ENCODE measurements around the gene VPS13C.

Gene VPS13C

GRCh38 chr15:62079594-62079993 is 19.3 kb upstream of the VPS13C start:
- DNase-seq (ENCODE audit: low read depth) = no peak

GRCh38 chr15:62075595-62076277 is 15.5 kb upstream of the VPS13C start:
- DNase-seq (ENCODE audit: low read depth) = no peak
- no peak overlapping the region for H3K4me3 ChIP-seq (ENCODE audit: low read depth, low read length)

More at GRCh38 chr15:62079594-62079993, 19.3 kb upstream of the VPS13C start:
- TF ChIP-seq, protein P1, sequence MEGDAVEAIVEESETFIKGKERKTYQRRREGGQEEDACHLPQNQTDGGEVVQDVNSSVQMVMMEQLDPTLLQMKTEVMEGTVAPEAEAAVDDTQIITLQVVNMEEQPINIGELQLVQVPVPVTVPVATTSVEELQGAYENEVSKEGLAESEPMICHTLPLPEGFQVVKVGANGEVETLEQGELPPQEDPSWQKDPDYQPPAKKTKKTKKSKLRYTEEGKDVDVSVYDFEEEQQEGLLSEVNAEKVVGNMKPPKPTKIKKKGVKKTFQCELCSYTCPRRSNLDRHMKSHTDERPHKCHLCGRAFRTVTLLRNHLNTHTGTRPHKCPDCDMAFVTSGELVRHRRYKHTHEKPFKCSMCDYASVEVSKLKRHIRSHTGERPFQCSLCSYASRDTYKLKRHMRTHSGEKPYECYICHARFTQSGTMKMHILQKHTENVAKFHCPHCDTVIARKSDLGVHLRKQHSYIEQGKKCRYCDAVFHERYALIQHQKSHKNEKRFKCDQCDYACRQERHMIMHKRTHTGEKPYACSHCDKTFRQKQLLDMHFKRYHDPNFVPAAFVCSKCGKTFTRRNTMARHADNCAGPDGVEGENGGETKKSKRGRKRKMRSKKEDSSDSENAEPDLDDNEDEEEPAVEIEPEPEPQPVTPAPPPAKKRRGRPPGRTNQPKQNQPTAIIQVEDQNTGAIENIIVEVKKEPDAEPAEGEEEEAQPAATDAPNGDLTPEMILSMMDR (IDR thresholded peaks at IDR 0.05; ENCODE audit: low read depth, low read length, missing control alignments) = no peak
- no peak overlapping the region for H3K4me3 ChIP-seq (ENCODE audit: low read depth, low read length)

DNA sequence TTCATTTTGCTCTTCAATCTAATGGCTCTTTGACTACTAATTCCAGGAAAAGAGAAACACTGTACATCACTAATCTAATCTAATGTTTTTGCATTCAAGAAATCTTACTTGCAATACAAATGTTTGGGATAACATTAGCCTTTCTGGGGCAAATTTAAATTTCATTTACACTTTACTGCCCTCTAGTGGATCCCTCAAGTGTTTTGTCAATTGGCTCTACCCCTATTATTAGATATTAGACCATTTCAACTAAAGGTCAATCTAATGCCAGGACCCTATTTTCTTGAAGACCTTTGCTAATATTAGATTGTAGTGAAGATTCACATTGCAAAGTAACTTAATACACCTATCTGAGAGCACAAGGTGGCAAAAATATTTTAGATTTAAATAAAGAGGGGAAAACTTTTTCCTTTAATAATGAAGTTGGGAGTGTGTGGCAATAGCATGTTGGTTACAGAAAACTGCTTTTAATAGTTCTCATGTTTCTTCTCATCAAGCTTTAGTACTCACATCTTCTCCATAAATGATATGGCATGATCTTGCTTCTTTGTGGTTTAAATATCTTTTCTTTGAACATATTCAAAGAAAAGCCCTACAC is 11.6 kb upstream of the VPS13C start:
- H3K4me3 ChIP-seq (ENCODE audit: low read depth, low read length) = no peak overlapping the region
- TF ChIP-seq, protein P1 (IDR thresholded peaks at IDR 0.05; ENCODE audit: low read depth, low read length, missing control alignments) = peak; percentile 57
- DNase-seq (ENCODE audit: low read depth) = no peak

More at GRCh38 chr15:62075595-62076277, 15.5 kb upstream of the VPS13C start:
- TF ChIP-seq, protein P1 (IDR thresholded peaks at IDR 0.05; ENCODE audit: low read depth, low read length, missing control alignments) = no peak

DNA sequence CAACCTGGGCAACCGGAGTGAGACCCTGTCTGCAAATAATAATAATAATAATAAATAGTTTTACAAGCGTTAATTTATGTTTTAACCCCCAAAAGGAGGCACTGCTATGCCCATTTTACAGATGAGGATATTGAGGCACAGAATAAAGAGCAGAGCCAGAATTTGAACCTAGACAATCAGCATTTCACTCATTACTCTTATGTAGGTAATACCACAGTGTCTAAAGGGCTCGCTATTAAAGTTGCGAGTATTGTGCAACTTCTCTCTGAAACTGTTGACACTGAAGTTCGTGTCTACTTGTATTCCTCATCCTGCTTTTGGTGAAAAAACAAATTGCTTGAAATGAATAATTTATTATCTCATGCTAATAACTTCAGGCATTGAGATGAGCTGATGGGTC is 9.3 kb upstream of the VPS13C start:
- H3K4me3 ChIP-seq (ENCODE audit: low read depth, low read length) = no peak overlapping the region
- DNase-seq (ENCODE audit: low read depth) = no peak
- TF ChIP-seq, protein P1 (IDR thresholded peaks at IDR 0.05; ENCODE audit: low read depth, low read length, missing control alignments) = no peak

DNA sequence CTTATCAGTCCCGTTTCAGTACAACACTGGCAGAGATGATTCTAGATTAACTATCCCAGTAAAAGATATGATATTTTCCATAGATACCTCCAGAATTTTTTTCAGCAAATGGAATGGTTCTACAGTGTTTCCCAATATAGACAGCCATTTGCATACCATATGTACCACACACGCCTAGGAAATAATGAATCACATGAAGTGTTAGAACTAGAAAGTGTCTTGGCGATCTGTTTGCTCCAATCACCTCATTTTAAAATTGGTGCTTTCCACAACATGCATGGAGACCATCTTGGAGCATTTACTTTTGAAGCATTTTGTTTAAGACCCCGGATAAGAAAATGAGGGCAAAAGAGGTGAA is 8.5 kb upstream of the VPS13C start:
- TF ChIP-seq, protein P1 (IDR thresholded peaks at IDR 0.05; ENCODE audit: low read depth, low read length, missing control alignments) = no peak
- H3K4me3 ChIP-seq (ENCODE audit: low read depth, low read length) = peak overlapping the region; percentile 61

DNA sequence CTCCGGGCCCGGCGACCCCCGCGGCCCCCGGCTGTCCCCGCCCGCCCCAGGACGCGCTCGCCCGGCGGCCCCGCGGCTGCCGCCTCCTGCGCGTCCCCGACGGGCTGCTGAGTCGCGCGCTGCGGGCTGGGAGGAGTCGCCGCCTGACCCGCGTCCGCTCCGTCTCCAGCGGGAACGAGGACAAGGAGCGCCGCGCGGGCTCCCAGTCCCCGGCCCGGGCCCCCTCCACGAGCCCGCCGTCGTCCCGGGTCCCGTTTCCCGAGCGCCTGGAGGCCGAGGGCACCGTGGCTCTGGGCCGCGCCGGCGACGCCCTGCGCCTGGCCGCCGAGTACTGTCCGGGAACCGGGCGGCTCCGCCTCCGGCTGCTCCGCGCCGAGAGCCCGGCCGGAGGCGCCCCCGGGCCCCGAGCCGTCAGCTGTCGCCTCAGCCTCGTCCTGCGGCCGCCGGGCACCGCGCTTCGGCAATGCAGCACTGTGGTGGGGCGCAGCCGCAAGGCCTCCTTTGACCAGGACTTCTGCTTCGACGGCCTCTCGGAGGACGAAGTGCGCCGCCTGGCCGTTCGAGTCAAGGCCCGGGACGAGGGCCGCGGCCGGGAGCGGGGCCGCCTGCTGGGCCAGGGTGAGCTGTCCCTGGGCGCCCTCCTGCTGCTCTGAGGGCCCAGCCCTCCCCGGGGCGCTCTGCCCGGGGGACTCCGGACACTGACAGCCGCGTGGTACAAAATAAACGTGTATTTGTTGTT is 8.0 kb upstream of the VPS13C start:
- peak overlapping the region; percentile 61 for H3K4me3 ChIP-seq (ENCODE audit: low read depth, low read length)
- TF ChIP-seq, protein P1 (IDR thresholded peaks at IDR 0.05; ENCODE audit: low read depth, low read length, missing control alignments) = no peak
- no peak for DNase-seq (ENCODE audit: low read depth)

More for the DNA sequence above, 8.5 kb upstream of the VPS13C start:
- DNase-seq (ENCODE audit: low read depth) = no peak

All from GM12864 (cell line).